OCI-LY3 (cell line): ENCODE results near the gene OGFOD1.

Experiments used
- H2AFZ ChIP-seq: fragments of 200-600, 300-600 bp; shearing (Covaris generic); 2 replicates; pipeline ENCODE4 v1.6.0; 2014; ENCODE audit warnings: antibody characterized with exemption, low read depth, low read length
- H3K27ac ChIP-seq: fragments of 200-600, 300-600 bp; sonication (generic); 2 replicates; pipeline ENCODE4 v1.5.1; 2014; ENCODE audit warnings: mild to moderate bottlenecking, low read length, moderate library complexity, mixed read lengths
- H3K27me3 ChIP-seq: fragments of 200-600, 300-600 bp; sonication (generic); 2 replicates; pipeline ENCODE4 v1.6.1; 2014; ENCODE audit warnings: low read depth, low read length, mixed read lengths
- H3K36me3 ChIP-seq: fragments of 200-600, 300-600 bp; sonication (generic); replicated peaks from 2 replicates; pipeline ENCODE3; 2014; ENCODE audit warnings: low read depth, low read length, mixed read lengths
- H3K4me1 ChIP-seq: fragments of 300-600, 200-600 bp; sonication (generic); 2 replicates; pipeline ENCODE4 v1.6.1; 2014; ENCODE audit warnings: low read length, mixed read lengths
- H3K4me2 ChIP-seq: fragments of 200-600, 300-600 bp; sonication (generic); 2 replicates; pipeline ENCODE4 v1.6.1; 2014; ENCODE audit warnings: low read length, mixed read lengths
- H3K4me3 ChIP-seq: fragments of 300-600, 200-600 bp; sonication (generic); 2 replicates; pipeline ENCODE4 v1.5.1; 2014; ENCODE audit warnings: antibody characterized with exemption, mild to moderate bottlenecking, low read length, moderate library complexity
- H3K79me2 ChIP-seq: fragments of 300-600, 200-600 bp; shearing (Covaris generic); 2 replicates; pipeline ENCODE4 v1.6.1; 2014; ENCODE audit warnings: mild to moderate bottlenecking, low read length, mixed read lengths
- H3K9ac ChIP-seq: fragments of 300-600, 200-600 bp; shearing (Covaris generic); 2 replicates; pipeline ENCODE4 v1.6.0; 2014; ENCODE audit warnings: mild to moderate bottlenecking, low read length, moderate library complexity
- H3K9me3 ChIP-seq: fragments of 200-600, 300-600 bp; shearing (Covaris generic); 2 replicates; pipeline ENCODE4 v1.6.1; 2014; ENCODE audit warnings: low read length, mixed read lengths; ENCODE audit not compliant: insufficient read depth
- H4K20me1 ChIP-seq: fragments of 200-600, 300-600 bp; sonication (generic); 2 replicates; pipeline ENCODE4 v1.6.1; 2016; ENCODE audit warnings: low read length, mixed read lengths; ENCODE audit not compliant: insufficient read depth
- CTCF ChIP-seq: fragments of 200-600, 300-600 bp; sonication (generic); IDR thresholded peaks from 2 replicates; pipeline ENCODE4 v1.5.1; 2014; ENCODE audit warnings: antibody characterized with exemption, low read length, low read depth
- EZH2phosphoT487 ChIP-seq: fragments of 200-600 bp; shearing (Covaris generic); IDR thresholded peaks from 2 replicates; pipeline ENCODE4 v1.6.1; 2018; ENCODE audit warnings: antibody characterized with exemption, mixed run types, low read depth

Gene OGFOD1

DNA sequence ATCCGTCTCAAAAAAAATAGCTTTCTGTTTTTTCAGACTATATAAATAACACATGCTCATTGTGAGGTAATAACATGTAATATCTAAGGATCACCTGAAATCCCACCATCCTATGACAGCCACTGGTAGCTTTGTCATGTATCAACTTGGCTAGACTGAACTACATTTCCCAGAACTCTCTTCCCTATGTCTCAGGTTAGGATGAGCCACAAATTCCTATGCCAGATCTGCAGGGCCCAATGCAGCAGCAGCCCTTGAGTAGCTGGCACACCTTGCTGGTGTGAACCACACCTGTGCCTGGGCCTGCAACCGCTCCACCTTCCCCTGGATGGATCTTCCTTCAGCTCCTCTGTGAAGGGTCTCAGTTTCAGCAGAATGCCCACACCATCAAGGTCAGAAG lies 28.1 kb downstream of the OGFOD1 start:
- Histone ChIP-seq H3K9me3 (no peaks in the 10 kb centered on the region), H3K27me3 (no peaks in the 10 kb centered on the region), H3K27ac (no peak overlapping the region), H3K79me2 (no peaks in the 10 kb centered on the region), H4K20me1 (no peaks in the 10 kb centered on the region), H3K4me3 (no peak overlapping the region), H3K9ac (no peak overlapping the region), H2AFZ (no peak overlapping the region), H3K4me1 (no peaks in the 10 kb centered on the region), H3K4me2 (no peak overlapping the region), H3K36me3 (peaks cover 33% of the 10 kb centered on the region)
- TF ChIP-seq EZH2phosphoT487 (no peak), CTCF (no peak)

DNA sequence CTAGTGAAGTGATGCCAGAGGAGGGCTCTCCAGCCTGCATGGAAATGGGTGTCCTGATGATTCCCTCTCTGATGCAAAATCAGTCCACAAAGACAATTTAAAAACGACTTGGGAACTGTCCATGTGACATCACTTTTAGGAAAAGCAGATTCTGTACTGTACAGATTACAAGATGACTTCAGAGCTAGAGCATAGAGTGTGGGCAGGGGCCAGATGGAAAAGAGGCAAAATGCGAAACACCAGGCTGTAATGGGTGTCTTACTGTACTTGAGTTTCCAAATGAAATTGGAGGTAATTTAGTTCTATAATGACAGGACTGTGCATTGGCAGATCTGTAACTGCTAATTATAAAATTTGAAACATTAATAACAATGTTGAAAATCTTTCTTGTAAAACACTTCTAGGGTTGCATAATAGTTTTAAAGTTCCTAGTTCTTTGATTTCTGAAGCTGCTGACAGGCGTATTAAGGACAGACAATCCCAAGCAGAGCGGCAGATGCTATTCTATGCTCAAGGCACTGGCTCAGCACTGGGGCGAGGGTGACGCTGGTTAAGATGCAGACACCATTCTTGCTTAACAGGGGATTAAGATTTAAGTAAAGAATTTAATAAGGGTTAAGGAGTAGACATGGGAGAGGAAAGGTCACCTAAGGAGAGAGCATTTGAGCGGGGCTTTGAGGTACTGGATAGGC lies 29.6 kb downstream of the OGFOD1 start:
- H3K4me3 ChIP-seq: no peak overlapping the region
- H3K4me2 ChIP-seq: no peak overlapping the region
- no peaks in the 10 kb centered on the region for H4K20me1 ChIP-seq
- H3K27ac ChIP-seq: no peak overlapping the region
- no peak for TF ChIP-seq EZH2phosphoT487
- no peak for TF ChIP-seq CTCF
- no peaks in the 10 kb centered on the region for H3K79me2 ChIP-seq
- no peaks in the 10 kb centered on the region for H3K9me3 ChIP-seq
- peaks cover 19% of the 10 kb centered on the region for H3K36me3 ChIP-seq
- no peaks in the 10 kb centered on the region for H3K27me3 ChIP-seq
- H2AFZ ChIP-seq: no peak overlapping the region
- H3K9ac ChIP-seq: no peak overlapping the region
- no peaks in the 10 kb centered on the region for H3K4me1 ChIP-seq

DNA sequence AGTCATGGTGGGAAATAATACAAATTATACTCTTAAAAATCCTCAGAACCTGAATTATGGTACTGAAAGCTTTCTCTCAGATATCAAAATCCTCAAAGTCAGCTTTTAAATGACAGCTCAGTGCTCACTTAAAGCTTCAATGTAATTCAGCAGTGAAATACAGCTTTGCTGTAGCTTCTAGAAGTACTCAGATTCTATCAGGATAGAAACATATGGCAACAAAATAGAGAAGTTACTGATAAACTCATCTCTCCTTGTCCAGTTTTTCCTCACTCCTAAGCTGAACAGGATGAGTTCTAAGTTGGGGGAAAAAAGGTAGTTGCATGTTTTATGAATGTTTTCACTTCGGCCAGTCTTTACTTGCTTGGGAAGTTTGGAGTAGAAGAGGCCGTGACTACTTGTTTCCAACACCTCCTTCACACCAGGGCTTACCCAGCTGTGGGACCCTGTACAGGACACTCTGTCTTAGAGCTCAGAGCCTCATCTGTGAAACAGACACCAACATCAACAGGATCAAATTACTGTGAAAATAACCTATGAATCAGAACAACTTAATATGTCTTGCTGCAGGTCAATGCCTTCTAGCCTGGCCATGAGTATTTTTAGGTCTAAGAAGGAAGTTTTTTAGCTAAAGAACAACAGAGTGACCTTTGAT lies 30.2 kb downstream of the OGFOD1 start:
- Histone ChIP-seq H3K36me3 (peaks cover 17% of the 10 kb centered on the region), H3K27me3 (no peaks in the 10 kb centered on the region)

More for the DNA sequence above, 30.2 kb downstream of the OGFOD1 start:
- TF ChIP-seq CTCF: no peak
- TF ChIP-seq EZH2phosphoT487: no peak
- H3K27ac ChIP-seq: no peak overlapping the region
- no peaks in the 10 kb centered on the region for H3K4me1 ChIP-seq
- H3K9ac ChIP-seq: no peak overlapping the region
- H3K4me2 ChIP-seq: no peak overlapping the region
- H4K20me1 ChIP-seq: no peaks in the 10 kb centered on the region
- no peaks in the 10 kb centered on the region for H3K79me2 ChIP-seq
- no peaks in the 10 kb centered on the region for H3K9me3 ChIP-seq
- H2AFZ ChIP-seq: no peak overlapping the region
- no peak overlapping the region for H3K4me3 ChIP-seq
